Common myeloid progenitor, CD34-positive (primary cell): ENCODE data around the gene TCTN2. TPM values are rescaled to one million over a fixed set of nuclear protein-coding genes. Genes with fewer than 3 reads are reported as not detected.
A peak's percentile ranks its signal among the peaks of the same experiment; 100 is the strongest.

Source experiments
- CTCF ChIA-PET: fragments of 350-600 bp; sonication (Branson Sonifier 250); formaldehyde crosslinking; loops from one replicate; lab custom pipeline; 2021; ENCODE audit warnings: antibody characterized with exemption; lab: Charles Lee
- POLR2A ChIA-PET: fragments of 350-600 bp; sonication (Branson Sonifier 250); formaldehyde crosslinking; loops from one replicate; lab custom pipeline; 2021; ENCODE audit warnings: antibody characterized with exemption; lab: Charles Lee
- DNase-seq, 3 donors: peaks; one replicate each; pipeline versions ENCODE4 v3.0.0 to v3.0.0-alpha.2; 2013
- H3K27ac ChIP-seq, 2 experiments: 1 replicate in 1 of 2; 2 replicates in 1 of 2; pipeline ENCODE4 v1.7.0; 2013; ENCODE audit warnings: inconsistent platforms in 2 of 2, low read length in 2 of 2, mild to moderate bottlenecking in 2 of 2, low read depth in 1 of 2, moderate library complexity in 1 of 2; ENCODE audit not compliant: severe bottlenecking in 2 of 2, insufficient read depth in 1 of 2, poor library complexity in 1 of 2
- H3K27me3 ChIP-seq, 5 experiments: replicated peaks in 2 of 5; 1 replicate in 3 of 5; 2 replicates in 2 of 5; pipeline versions ENCODE4 v1.6.1 to v1.7.0; 2013; ENCODE audit warnings: low read length in 4 of 5, mild to moderate bottlenecking in 2 of 5, moderate library complexity in 2 of 5, inconsistent platforms in 1 of 5; ENCODE audit not compliant: insufficient read depth in 5 of 5, control insufficient read depth in 4 of 5
- H3K36me3 ChIP-seq, 4 experiments: 1 replicate in 2 of 4; 2 replicates in 2 of 4; pipeline versions ENCODE4 v1.6.1 to v1.7.0; 2013; ENCODE audit warnings: low read length in 3 of 4, control low read depth in 1 of 4, mild to moderate bottlenecking in 1 of 4; ENCODE audit not compliant: control insufficient read depth in 4 of 4, insufficient read depth in 4 of 4
- H3K4me1 ChIP-seq, 4 experiments: 1 replicate in 3 of 4; 2 replicates in 1 of 4; pipeline versions ENCODE4 v1.6.1 to v1.7.1; 2013; ENCODE audit warnings: low read length in 3 of 4, mild to moderate bottlenecking in 3 of 4, control low read depth in 1 of 4, inconsistent platforms in 1 of 4, moderate library complexity in 1 of 4; ENCODE audit not compliant: control insufficient read depth in 4 of 4, insufficient read depth in 4 of 4; ENCODE audit errors: control extremely low read depth in 1 of 4
- H3K4me3 ChIP-seq, 7 experiments: 1 replicate in 4 of 7; 2 replicates in 3 of 7; pipeline versions ENCODE4 v1.5.1 to v1.7.0; 2013; ENCODE audit warnings: mild to moderate bottlenecking in 7 of 7, low read length in 6 of 7, moderate library complexity in 6 of 7, inconsistent platforms in 2 of 7, low read depth in 2 of 7, control low read depth in 1 of 7; ENCODE audit not compliant: insufficient read depth in 4 of 7, control insufficient read depth in 1 of 7; ENCODE audit errors: extremely low read depth in 1 of 7
- H3K9me3 ChIP-seq, 5 experiments: 1 replicate in 4 of 5; 2 replicates in 1 of 5; pipeline versions ENCODE4 v1.6.1 to v1.7.1; 2013; ENCODE audit warnings: low read length in 4 of 5, mild to moderate bottlenecking in 2 of 5, inconsistent platforms in 1 of 5, low read depth in 1 of 5, moderate library complexity in 1 of 5; ENCODE audit not compliant: control insufficient read depth in 4 of 5, insufficient read depth in 2 of 5; ENCODE audit errors: control extremely low read depth in 1 of 5
- WGBS: methylation state at CpG from one replicate; pipeline ENCODE4 v1.1.5; 2013; ENCODE audit not compliant: insufficient coverage; 5-methylcytosine and 5-hydroxymethylcytosine counted together
- polyA plus RNA-seq: library from polyadenylated mRNA; unstranded; fragments of 120-200 nt; gene quantifications from one replicate; pipeline ENCODE4 v1.2.1, GENCODE V29; 2013

The TCTN2 gene
- 14.5 TPM for polyA plus RNA-seq

GRCh38 chr12:123670882-123671728 is at the start of gene TCTN2:
TCTN2 (plus strand) TSS chr12:123671113; CDS start chr12:123671241, 128 bp downstream.
- ChIA-PET POLR2A (no interaction called here), CTCF (no interaction called here)
- 3% methylated on average over 35 of the region's 53 CpGs for WGBS
- Histone ChIP-seq H3K27ac (peak within 1 kb of the TSS; percentile 17 to 64), H3K9me3 (peaks cover 0 to 3% (median 0%) of the 10 kb centered on the region in 5 experiments), H3K4me3 (peak within 1 kb of the TSS; percentile 88 to 97 (median 91)), H3K36me3 (peaks cover 0 to 19% (median 0%) of the 10 kb centered on the region in 4 experiments), H3K27me3 (no peaks in the 10 kb centered on the region), H3K4me1 (peaks cover 4 to 16% (median 10%) of the 10 kb centered on the region in 4 experiments)
- DNase-seq = peak; percentile 89 to 93 (median 91)

- Histone ChIP-seq H3K4me3 (no peak overlapping the region), H3K36me3 (peaks cover 28 to 84% (median 59%) of the 10 kb centered on the region in 4 experiments), H3K4me1 (no peaks in the 10 kb centered on the region), H3K27ac (no peak overlapping the region), H3K9me3 (no peaks in the 10 kb centered on the region), H3K27me3 (no peaks in the 10 kb centered on the region)
- no peak for DNase-seq
- WGBS = 94% methylated on average over 13 of the region's 15 CpGs
- POLR2A ChIA-PET = no interaction called here
- CTCF ChIA-PET = interaction anchor here (0.7 to 1.9 kb wide), 5 partner anchors 19 to 123 kb away, joined by 3 to 7 read pairs (median 3); partner anchors contain the start of gene DDX55
These were observed 49.0 kb upstream of the TCTN2 start for GRCh38 chr12:123621619-123622530.

DNA sequence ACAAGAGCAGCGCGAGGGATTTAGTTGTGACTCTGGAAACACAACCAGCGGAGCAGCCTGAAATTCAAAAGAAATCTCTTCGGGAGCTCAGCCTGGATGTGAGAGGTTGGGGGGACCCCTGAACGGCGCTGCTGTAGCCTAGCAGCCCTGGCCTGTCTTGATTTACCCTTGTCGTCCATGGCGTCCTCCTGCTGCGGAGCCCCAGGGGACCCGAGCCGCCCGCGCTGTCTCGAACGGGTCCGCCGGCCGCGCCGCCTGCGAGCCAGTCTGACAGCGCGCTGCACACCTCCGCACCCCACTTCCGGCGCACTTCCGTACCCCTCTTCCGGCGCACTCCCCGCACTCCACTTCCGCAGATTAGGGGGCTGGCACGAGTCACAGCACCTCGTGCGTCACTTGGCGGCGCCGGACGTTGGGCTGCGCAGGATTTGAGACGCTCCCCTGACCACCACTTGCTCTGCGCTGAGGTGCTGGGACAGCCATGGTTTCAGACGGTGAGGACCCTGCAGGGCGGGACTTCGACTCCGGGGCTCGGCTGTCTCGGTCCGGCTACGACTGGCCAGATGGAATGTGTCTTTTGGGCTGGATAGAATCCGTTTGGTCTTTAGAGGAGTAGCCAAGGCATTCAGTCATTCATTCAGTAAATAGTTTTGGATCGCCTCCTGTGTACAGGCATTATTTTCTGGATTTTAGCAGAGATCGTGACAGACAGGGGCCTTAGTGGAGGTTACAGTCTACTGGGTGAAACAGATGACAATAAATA is 37.4 kb upstream of the TCTN2 start, which contains the start of the genes EIF2B1 and GTF2H3:
TSS of gene EIF2B1 (minus strand) at position 308 of the 763 bp plus-strand sequence. CDS start at position 179, 129 bp downstream.
TSS of gene GTF2H3 (plus strand) at position 451 of the 763 bp plus-strand sequence. CDS start at position 482, 31 bp downstream.
- Histone ChIP-seq H3K27me3 (no peaks in the 10 kb centered on the region), H3K27ac (peak within 1 kb of the TSS; percentile 94 to 95), H3K36me3 (peaks cover 3 to 27% (median 21%) of the 10 kb centered on the region in 4 experiments), H3K9me3 (no peaks in the 10 kb centered on the region), H3K4me3 (peak within 1 kb of the TSS; percentile 76 to 99 (median 94)), H3K4me1 (peaks cover 12 to 19% (median 14%) of the 10 kb centered on the region in 4 experiments)
- WGBS = under 1% methylated on average over 38 of the region's 52 CpGs
- CTCF ChIA-PET = interaction anchor here (0.8 kb wide), 2 partner anchors 22 to 122 kb away, joined by 3 to 5 read pairs; no protein-coding TSS in a partner anchor
- DNase-seq = peak; percentile 98
- POLR2A ChIA-PET = interaction anchor here (1.3 kb wide), 1 partner anchor 10 kb away, joined by 3 read pairs; no protein-coding TSS in a partner anchor

DNA sequence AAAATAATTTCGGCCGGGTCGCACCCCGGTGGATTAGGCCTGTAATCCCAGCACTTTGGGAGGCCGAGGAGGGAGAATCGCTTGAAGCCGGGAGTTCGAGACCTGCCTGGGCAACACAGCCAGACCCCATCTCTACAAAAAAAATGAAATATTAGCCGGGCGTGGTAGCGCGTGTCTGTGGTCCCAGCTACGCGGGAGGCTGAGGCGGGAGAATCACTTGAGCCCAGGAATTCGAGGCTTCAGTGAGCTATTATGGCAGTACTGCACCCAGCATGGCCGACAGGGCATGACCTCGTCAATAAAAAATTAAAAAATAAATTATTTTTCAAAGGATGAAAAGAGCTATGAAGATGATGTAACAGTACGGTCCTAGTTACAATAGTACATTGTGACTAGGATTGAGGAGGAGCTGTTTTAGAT is 36.8 kb upstream of the TCTN2 start:
- peaks cover 1 to 21% (median 16%) of the 10 kb centered on the region in 4 experiments for H3K36me3 ChIP-seq
- peaks cover 12 to 19% (median 14%) of the 10 kb centered on the region in 4 experiments for H3K4me1 ChIP-seq
- H3K4me3 ChIP-seq = peak overlapping the region; percentile 43 to 99 (median 94)
- WGBS = 13% methylated on average over 5 of the region's 19 CpGs
- POLR2A ChIA-PET = no interaction called here
- peak overlapping the region; percentile 94 to 95 for H3K27ac ChIP-seq
- H3K9me3 ChIP-seq = no peaks in the 10 kb centered on the region
- DNase-seq = no peak
- CTCF ChIA-PET = interaction anchor here (0.8 kb wide), 2 partner anchors 21 to 121 kb away, joined by 3 to 5 read pairs; no protein-coding TSS in a partner anchor
- no peaks in the 10 kb centered on the region for H3K27me3 ChIP-seq

DNA sequence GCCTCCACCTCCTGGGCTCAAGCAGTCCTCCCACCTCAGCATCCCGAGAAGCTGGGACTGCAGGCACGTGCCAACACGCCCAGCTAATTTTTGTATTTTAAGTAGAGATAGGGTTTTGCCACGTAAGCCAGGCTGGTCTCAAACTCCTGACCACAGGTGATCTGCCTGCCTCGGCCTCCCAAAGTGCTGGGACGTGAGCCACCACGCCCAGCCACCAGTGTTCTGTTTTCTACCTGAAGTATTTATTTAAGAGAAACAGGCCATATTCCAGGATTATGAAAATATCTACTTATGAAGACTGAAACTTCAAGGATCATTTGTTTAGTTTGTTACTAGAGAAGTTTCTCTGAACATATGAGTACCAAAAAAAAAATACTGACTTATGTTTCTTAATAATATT is 27.0 kb upstream of the TCTN2 start:
- Histone ChIP-seq H3K9me3 (no peaks in the 10 kb centered on the region), H3K27ac (no peak overlapping the region), H3K36me3 (peaks cover 13 to 51% (median 28%) of the 10 kb centered on the region in 4 experiments), H3K4me3 (no peak overlapping the region), H3K4me1 (no peaks in the 10 kb centered on the region), H3K27me3 (no peaks in the 10 kb centered on the region)
- POLR2A ChIA-PET = no interaction called here
- no peak for DNase-seq
- 100% methylated on average over 5 of the region's 7 CpGs for WGBS
- CTCF ChIA-PET = interaction anchor here (1.5 kb wide), 1 partner anchor 12 kb away, joined by 3 read pairs; no protein-coding TSS in a partner anchor

- H3K4me3 ChIP-seq = no peak overlapping the region
- H3K4me1 ChIP-seq = no peaks in the 10 kb centered on the region
- no peaks in the 10 kb centered on the region for H3K9me3 ChIP-seq
- DNase-seq = no peak
- H3K27me3 ChIP-seq = no peaks in the 10 kb centered on the region
- 100% methylated on average over 3 of the region's 3 CpGs for WGBS
- CTCF ChIA-PET = interaction anchor here (0.9 kb wide), 1 partner anchor 25 kb away, joined by 3 read pairs; no protein-coding TSS in a partner anchor
- H3K36me3 ChIP-seq = peaks cover 17 to 51% (median 33%) of the 10 kb centered on the region in 4 experiments
- H3K27ac ChIP-seq = no peak overlapping the region
- POLR2A ChIA-PET = no interaction called here
These were observed 25.5 kb upstream of the TCTN2 start for GRCh38 chr12:123645380-123645779.
